Measurements from ENCODE around the gene RNF34. TPM values are rescaled to one million over a fixed set of nuclear protein-coding genes. Genes with fewer than 3 reads are reported as not detected.

RNF34 gene
- total and polyA plus RNA-seq, 2 of the 8 experiments (the other 6 are each of a cell fraction or from before 2014, with no cell fraction given) = 37.9 to 57.6 TPM

- TF ChIP-seq USF2 (IDR thresholded peaks at IDR 0.05; ENCODE audit: low read length) = no peak
- no peak for TF ChIP-seq SP1 (IDR thresholded peaks at IDR 0.05; ENCODE audit: low read depth, low read length)
- TF ChIP-seq BCL11A (IDR thresholded peaks at IDR 0.05; ENCODE audit: low read depth in 2 of 2, low read length in 2 of 2) = no peak
- TF ChIP-seq ASH2L (IDR thresholded peaks at IDR 0.05; ENCODE audit: low read length) = no peak
- TF ChIP-seq GTF2F1 (IDR thresholded peaks at IDR 0.05; ENCODE audit: borderline replicate concordance, low read depth, low read length) = no peak
Observed at GRCh38 chr12:121398355-121398754, 1.6 kb upstream of the RNF34 start (continued).
